Measurements from ENCODE around the gene SLC66A1.

DNA sequence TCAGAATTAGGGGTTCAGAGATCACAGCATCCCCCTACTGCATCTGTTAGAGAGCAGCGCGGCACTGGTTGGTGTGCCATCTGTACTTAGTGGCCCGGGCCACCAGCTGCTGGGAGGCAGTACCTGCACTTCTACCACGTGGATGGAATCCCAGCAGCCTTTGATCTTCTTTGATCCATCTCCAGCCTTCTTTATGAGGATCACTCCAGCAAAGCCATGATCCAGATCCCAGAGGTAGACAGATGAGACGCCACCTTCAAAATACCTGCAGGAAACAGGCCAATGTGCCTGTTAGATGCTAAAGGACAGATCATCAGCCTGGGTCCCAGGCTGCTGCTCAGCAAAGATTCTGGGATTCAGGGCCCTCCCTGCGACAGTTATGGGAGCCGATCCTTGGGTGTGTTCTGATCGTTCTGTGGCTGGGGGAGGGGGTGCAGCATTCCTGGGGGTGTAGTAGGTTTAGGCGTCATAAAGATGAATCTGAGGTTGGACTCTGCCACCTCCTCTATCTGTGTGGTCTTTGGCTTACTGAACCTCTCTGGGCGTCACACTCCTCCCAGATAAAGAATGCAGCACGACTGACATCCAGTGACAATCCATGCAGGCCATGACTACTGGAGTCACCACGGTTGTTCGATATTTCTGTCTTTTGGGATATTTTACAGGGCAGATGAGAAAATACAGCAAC lies 45.3 kb downstream of the SLC66A1 start:
- TF ChIP-seq SIN3A (IDR thresholded peaks at IDR 0.05; ENCODE audit: borderline replicate concordance, insufficient read depth, low read length) (no peak), POLR2AphosphoS5 (IDR thresholded peaks at IDR 0.05; ENCODE audit: low read depth, low read length) (no peak), TAF1 (IDR thresholded peaks at IDR 0.05; ENCODE audit: borderline replicate concordance, insufficient read depth, low read length) (no peak), FOXP2 (optimal IDR thresholded peaks at IDR 0.05; ENCODE audit: borderline replicate concordance, extremely low read depth, extremely low read length, insufficient read depth) (no peak)
- TF ChIP-seq, protein P1, sequence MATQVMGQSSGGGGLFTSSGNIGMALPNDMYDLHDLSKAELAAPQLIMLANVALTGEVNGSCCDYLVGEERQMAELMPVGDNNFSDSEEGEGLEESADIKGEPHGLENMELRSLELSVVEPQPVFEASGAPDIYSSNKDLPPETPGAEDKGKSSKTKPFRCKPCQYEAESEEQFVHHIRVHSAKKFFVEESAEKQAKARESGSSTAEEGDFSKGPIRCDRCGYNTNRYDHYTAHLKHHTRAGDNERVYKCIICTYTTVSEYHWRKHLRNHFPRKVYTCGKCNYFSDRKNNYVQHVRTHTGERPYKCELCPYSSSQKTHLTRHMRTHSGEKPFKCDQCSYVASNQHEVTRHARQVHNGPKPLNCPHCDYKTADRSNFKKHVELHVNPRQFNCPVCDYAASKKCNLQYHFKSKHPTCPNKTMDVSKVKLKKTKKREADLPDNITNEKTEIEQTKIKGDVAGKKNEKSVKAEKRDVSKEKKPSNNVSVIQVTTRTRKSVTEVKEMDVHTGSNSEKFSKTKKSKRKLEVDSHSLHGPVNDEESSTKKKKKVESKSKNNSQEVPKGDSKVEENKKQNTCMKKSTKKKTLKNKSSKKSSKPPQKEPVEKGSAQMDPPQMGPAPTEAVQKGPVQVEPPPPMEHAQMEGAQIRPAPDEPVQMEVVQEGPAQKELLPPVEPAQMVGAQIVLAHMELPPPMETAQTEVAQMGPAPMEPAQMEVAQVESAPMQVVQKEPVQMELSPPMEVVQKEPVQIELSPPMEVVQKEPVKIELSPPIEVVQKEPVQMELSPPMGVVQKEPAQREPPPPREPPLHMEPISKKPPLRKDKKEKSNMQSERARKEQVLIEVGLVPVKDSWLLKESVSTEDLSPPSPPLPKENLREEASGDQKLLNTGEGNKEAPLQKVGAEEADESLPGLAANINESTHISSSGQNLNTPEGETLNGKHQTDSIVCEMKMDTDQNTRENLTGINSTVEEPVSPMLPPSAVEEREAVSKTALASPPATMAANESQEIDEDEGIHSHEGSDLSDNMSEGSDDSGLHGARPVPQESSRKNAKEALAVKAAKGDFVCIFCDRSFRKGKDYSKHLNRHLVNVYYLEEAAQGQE (IDR thresholded peaks at IDR 0.05; ENCODE audit: insufficient read depth in 1 of 2, low read depth in 2 of 2, low read length in 2 of 2) = no peak
